Measurements from ENCODE around the gene CNTFR. TPM values are rescaled to one million over a fixed set of nuclear protein-coding genes. Genes with fewer than 3 reads are reported as not detected.

The CNTFR gene
- polyA plus RNA-seq, 4 donors, result 42.5 to 53.8 (median 46.6) TPM

GRCh38 chr9:34574571-34574970 lies 15.0 kb downstream of the CNTFR start:
- no peak for DNase-seq (ENCODE audit: low read depth in 4 of 4, low spot score in 3 of 4)

DNA sequence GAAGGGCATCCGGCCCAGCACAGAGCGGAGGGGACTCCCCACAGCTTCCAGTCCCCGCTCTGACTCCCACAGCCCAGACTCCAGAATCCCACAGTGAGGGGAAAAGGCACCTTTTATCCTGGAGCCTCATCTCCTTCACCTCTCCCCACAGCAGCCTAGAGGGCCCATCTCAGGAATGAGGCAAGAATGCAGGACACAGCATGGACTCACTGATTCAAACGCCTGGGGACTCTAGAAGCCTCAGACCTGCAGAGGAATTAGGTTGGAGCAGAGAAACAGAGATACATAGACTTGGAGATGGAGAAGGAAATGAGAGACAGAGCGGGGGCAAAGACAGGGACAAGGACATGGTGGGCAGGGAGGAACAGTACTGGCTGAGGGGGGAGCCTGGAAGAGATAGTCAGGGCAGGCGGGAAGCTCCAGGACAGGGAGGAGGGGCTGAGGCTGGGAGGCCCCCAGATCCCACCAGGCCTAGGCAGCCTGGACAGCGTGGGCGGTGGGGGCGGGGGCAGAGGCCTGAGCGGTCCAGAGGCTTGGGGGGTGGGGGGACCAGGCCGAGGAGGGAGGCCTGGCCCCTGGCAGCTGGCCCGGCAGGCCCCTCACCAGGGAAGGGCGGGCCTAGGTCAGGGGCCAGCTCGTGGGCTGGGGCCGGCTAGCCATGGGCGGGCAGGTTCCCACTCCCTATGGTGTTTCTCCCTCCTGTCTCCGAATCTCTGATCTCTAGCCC lies 15.8 kb downstream of the CNTFR start:
- DNase-seq (ENCODE audit: low read depth in 4 of 4, low spot score in 3 of 4), result no peak

DNA sequence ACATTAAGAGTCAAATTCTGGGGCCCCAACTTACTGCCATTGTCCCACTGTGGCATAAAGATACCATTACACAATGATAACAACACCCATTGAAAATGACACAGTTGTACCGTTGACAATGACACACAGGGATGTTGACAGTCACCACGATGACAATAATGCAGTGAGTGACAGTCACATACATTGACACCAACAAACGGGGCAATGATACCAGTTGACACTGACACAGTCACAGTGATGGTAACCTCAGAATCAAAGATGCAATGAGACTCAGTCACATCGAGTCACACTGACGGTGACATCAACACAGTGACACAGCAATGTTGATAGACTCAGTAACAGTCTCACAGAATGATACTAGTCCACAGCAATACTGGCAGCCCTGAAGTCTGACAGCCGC lies 16.9 kb downstream of the CNTFR start:
- DNase-seq (ENCODE audit: low read depth in 4 of 4, low spot score in 3 of 4), result no peak

DNA sequence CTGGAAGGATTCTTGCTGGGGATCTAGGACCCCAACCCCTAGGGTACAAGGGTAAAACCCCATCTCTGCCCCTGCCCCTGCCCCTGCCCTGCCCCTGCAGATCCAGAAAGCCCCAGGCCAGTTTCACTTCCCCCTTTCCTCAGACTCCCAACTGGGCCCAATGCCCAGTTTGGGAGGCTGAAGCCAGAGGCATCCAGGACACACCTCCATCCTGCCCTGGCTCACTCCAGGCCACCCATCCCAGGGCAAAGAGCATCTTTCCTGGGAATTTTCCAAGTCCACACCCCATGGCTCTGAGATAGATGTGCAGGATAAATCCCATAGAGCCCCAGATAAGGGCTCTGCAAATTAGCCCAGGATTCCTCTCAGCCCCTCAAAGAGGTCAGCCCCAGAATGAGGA lies 17.4 kb downstream of the CNTFR start:
- DNase-seq (ENCODE audit: low read depth in 4 of 4, low spot score in 3 of 4), result no peak

DNA sequence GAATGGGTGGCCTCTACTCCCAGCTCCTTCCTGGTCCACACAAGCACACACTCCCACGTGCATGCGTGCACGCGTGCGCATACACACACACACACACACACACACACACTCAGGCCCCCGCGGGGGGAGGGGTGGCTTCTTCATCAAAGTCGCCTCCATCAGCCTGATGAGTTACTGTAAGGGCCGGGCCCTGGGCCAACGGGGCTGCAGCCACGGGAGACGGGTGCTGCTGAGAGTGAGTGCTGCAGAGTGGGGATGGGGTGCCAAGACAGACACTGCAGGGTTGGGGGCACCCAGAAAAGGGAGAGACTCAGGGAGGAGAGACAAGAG lies 18.1 kb downstream of the CNTFR start:
- no peak for DNase-seq (ENCODE audit: low read depth in 4 of 4, low spot score in 3 of 4)

- DNase-seq (ENCODE audit: low read depth in 4 of 4, low spot score in 3 of 4), result no peak
Observed at GRCh38 chr9:34570809-34571480, 18.6 kb downstream of the CNTFR start.

GRCh38 chr9:34570376-34570775 lies 19.1 kb downstream of the CNTFR start:
- DNase-seq (ENCODE audit: low read depth in 4 of 4, low spot score in 3 of 4), result no peak

GRCh38 chr9:34568774-34569173 lies 20.8 kb downstream of the CNTFR start:
- no peak for DNase-seq (ENCODE audit: low read depth in 4 of 4, low spot score in 3 of 4)

DNA sequence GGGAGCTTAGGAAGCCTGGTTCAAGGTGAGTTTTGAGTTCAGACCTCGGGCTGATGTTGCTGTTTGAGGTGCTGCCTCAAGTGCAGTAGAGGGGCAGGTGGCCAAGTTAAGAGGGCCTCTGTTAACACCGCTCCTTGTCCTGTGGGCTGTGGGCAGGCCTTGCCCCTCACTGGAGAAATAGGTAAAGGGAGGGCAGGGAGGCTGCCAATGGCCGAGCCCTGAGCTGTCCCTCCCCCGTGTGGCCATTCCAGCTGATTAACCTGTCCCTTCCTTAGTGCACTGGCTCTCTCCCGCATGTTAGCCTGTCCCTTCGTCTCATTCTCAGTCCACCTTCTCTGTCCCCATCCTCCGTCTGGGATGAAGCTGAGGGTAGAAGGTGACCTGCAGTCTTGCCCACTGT lies 21.4 kb downstream of the CNTFR start:
- DNase-seq (ENCODE audit: low read depth in 4 of 4, low spot score in 3 of 4), result no peak

- no peak for DNase-seq (ENCODE audit: low read depth in 4 of 4, low spot score in 3 of 4)
Observed at GRCh38 chr9:34566972-34567371, 22.6 kb downstream of the CNTFR start.

DNA sequence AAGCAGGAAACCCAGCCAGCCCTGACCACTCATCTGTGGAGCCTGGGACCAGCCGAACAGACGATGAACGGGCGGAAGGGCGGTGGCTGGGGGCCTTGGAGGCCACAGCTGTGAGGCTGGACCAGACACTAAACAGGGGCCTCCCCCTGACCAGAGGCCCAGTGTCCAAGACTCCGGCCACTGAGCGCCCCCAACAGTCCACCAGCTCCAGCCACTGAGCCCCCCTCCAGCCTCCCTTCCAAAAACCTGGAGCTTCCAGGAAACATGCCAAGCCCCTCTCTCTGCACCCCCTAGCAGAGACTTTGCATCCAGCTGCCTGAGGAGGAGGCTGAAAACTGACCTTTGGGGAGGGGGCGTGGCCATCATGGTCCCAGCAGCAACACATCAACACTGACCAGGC lies 23.2 kb downstream of the CNTFR start:
- no peak for DNase-seq (ENCODE audit: low read depth in 4 of 4, low spot score in 3 of 4)

- no peak for DNase-seq (ENCODE audit: low read depth in 4 of 4, low spot score in 3 of 4)
Observed at GRCh38 chr9:34565856-34566255, 23.7 kb downstream of the CNTFR start.

GRCh38 chr9:34564617-34565016 lies 24.9 kb downstream of the CNTFR start:
- DNase-seq (ENCODE audit: low read depth in 4 of 4, low spot score in 3 of 4), result no peak

DNA sequence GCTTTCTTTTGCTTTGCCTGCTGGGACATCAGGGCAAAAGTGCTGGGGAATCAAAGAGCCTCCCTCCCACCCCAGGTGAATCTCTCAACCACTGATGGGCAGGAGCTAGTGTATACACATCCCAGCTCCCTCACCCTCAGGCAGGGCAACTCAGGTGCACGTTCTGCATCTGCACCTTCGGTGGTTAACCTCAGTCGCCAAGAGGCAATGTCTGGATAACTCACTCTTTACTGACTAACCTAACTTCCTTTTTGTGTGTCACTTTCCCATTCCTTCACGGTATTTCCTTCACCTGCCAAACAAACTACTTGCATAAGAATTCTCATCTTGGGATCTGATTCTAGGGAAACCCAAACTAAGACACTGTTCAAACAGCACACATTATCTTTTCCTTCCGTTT lies 26.3 kb downstream of the CNTFR start:
- DNase-seq (ENCODE audit: low read depth in 4 of 4, low spot score in 3 of 4), result no peak

- no peak for DNase-seq (ENCODE audit: low read depth in 4 of 4, low spot score in 3 of 4)
Observed at GRCh38 chr9:34562135-34562745, 27.3 kb downstream of the CNTFR start.

GRCh38 chr9:34560599-34561214 lies 28.8 kb downstream of the CNTFR start:
- DNase-seq (ENCODE audit: low read depth in 4 of 4, low spot score in 3 of 4), result no peak

DNA sequence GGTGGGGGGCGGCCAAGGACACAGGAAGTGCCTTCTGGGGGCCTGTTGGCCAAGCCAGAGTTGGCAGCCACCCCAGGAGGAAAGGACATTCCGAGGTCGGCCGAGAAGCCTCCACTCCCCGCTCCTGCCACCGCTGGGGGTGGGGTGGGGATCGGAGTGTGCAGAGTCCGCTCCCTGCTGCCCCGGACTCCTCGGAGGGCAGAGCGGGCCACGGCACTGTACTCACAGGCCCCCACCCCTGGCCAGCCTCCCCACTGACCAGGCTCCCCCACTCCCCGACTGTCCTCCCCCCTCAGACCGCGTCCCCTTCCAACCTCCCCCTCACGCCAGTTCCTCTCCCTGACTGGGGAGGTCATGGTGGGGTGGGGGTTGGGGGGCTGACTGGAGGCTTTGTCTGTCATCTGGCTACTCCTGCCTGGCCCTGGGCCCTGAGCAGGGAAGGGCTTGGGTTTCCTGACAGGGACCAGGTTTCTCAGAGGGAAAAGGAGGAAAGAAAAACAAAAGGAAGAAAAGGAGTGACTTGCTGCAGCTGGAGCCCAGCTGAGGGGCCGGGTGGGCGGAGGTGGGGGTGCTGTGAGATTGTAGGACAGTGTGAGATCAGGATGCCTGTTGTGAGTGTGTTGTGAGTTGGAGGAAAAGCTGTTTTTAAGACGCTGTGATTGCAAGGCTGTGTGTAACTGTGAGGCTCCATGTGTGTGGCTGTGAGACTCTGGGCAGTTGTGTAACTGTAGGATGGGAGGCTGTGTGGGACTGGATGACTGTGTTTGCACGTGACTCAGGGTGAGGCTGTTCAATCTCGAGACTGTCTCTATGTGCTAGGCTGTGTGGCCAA lies 29.7 kb downstream of the CNTFR start:
- DNase-seq (ENCODE audit: low read depth in 4 of 4, low spot score in 3 of 4), result peak in 1 of 4 donors; percentile 72

- no peak for DNase-seq (ENCODE audit: low read depth in 4 of 4, low spot score in 3 of 4)
Observed at GRCh38 chr9:34558919-34559623, 30.5 kb downstream of the CNTFR start.

GRCh38 chr9:34558364-34558763 lies 31.2 kb downstream of the CNTFR start:
- no peak for DNase-seq (ENCODE audit: low read depth in 4 of 4, low spot score in 3 of 4)
